ENCODE data around the gene WDR88. TPM values are rescaled to one million over a fixed set of nuclear protein-coding genes. Genes with fewer than 3 reads are reported as not detected.
"Not testable (repeated sequence)": the region's sequence is repeated elsewhere in the genome, so short reads cannot be mapped to it uniquely, and the experiment has no call there.

WDR88 gene
- total and polyA plus RNA-seq, 2 of the 4 experiments (the other 2 are of a cell fraction), result not detected

DNA sequence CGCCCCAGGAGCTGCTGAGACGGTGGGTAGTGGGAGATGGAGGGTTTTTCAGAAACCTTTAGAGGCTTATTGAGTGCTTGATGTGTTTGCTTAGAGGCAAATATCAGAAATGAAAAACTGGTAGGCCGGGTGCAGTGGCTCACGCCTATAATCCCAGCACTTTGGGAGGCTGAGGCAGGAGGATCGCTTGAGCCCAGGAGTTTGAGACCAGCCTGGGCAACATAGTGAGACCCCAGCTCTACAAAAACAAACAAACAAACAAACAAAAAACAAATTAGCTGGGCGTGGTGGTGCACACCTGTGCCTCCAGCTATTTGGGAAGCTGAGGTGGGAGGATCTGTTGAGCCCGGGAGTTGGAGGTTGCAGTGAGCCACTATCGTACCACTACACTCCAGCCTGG, 5.2 kb upstream of the WDR88 start:
- BruUV-seq (replicated peaks); H2AK9ac ChIP-seq (replicated peaks; ENCODE audit: low read depth, low read length, poor library complexity); H3K56ac ChIP-seq (ENCODE audit: extremely low read depth, insufficient read depth, low read length); H3K23ac ChIP-seq (ENCODE audit: low read depth, low read length); H3K27me3 ChIP-seq (ENCODE audit: control insufficient read depth, insufficient read depth, low read length); H2BK5ac ChIP-seq (ENCODE audit: low read depth, low read length, poor library complexity, severe bottlenecking); H2AFZ ChIP-seq (replicated peaks; ENCODE audit: low read length, poor library complexity); H3K9me3 ChIP-seq (ENCODE audit: control insufficient read depth, insufficient read depth, low read length); H4K91ac ChIP-seq (ENCODE audit: insufficient read depth, low read depth, low read length); dilution Hi-C loops (cut with HindIII; ENCODE audit: low sequenced_read_pairs, unreplicated experiment); H3K4me1 ChIP-seq (ENCODE audit: control insufficient read depth, insufficient read depth, low read length); H3K4ac ChIP-seq (ENCODE audit: low read depth, low read length); in situ Hi-C loops (cut with MboI; ENCODE audit: low sequenced_read_pairs); ATAC-seq (ENCODE audit: low read depth); H4K8ac ChIP-seq (ENCODE audit: low read depth in 2 of 2, low read length in 2 of 2); H3K14ac ChIP-seq (replicated peaks; ENCODE audit: low read depth, low read length); H3K79me1 ChIP-seq (ENCODE audit: low read depth in 1 of 2, low read length in 2 of 2); DNase-seq; H4K5ac ChIP-seq (ENCODE audit: low read depth, low read length); H4K20me1 ChIP-seq (ENCODE audit: insufficient read depth, low read length); POLR2A ChIA-PET (ENCODE audit: unreplicated experiment); H2BK120ac ChIP-seq (ENCODE audit: low read depth, low read length); H3K9me1 ChIP-seq (ENCODE audit: insufficient read depth, low read length); H3K4me2 ChIP-seq (ENCODE audit: low read depth, low read length); H2BK15ac ChIP-seq (ENCODE audit: low read depth, low read length); H3K27ac ChIP-seq (ENCODE audit: insufficient read depth, low read length); H3K4me3 ChIP-seq (ENCODE audit: insufficient read depth, low read depth, low read length); H2AK5ac ChIP-seq (ENCODE audit: low read depth, low read length); H2BK20ac ChIP-seq (ENCODE audit: low read depth, low read length); H3K9ac ChIP-seq (ENCODE audit: low read depth, low read length); H3K18ac ChIP-seq (ENCODE audit: low read depth, low read length): not testable (repeated sequence)
- CTCF ChIA-PET, result interaction anchor here (0.6 to 3.1 kb wide), 2 partner anchors 32 to 58 kb away, joined by 3 to 12 read pairs; no protein-coding TSS in a partner anchor
- peaks cover 14% of the 10 kb centered on the region for H3K36me3 ChIP-seq (ENCODE audit: control insufficient read depth, insufficient read depth, low read length)
- 83% methylated on average over 1 of the region's 8 CpGs; no CpG with 5 or more reads in 1 of the 2 experiments for WGBS, 2 experiments (ENCODE audit: extremely low coverage in 2 of 2, insufficient read length in 1 of 2)
- intact Hi-C loops (cut with micrococcal nuclease), result loop anchor here (1.0 to 10.0 kb wide), 3 partner anchors 50 to 648 kb away; no protein-coding TSS in a partner anchor

All from IMR-90 (cell line).